ENCODE measurements around the gene POC1A.

Gene POC1A

GRCh38 chr3:52110502-52110901 is 43.7 kb downstream of the POC1A start:
- no peak for DNase-seq (ENCODE audit: extremely low spot score)
- POLR2A ChIA-PET = no interaction called here
- no peak for TF ChIP-seq CTCF (IDR thresholded peaks at IDR 0.05; ENCODE audit: control extremely low read depth, extremely low read depth, low read depth, missing control alignments)
- CTCF ChIA-PET = interaction anchor here (1.0 to 3.2 kb wide), 4 partner anchors 10 to 32 kb away, joined by 3 to 28 read pairs (median 4); no protein-coding TSS in a partner anchor

DNA sequence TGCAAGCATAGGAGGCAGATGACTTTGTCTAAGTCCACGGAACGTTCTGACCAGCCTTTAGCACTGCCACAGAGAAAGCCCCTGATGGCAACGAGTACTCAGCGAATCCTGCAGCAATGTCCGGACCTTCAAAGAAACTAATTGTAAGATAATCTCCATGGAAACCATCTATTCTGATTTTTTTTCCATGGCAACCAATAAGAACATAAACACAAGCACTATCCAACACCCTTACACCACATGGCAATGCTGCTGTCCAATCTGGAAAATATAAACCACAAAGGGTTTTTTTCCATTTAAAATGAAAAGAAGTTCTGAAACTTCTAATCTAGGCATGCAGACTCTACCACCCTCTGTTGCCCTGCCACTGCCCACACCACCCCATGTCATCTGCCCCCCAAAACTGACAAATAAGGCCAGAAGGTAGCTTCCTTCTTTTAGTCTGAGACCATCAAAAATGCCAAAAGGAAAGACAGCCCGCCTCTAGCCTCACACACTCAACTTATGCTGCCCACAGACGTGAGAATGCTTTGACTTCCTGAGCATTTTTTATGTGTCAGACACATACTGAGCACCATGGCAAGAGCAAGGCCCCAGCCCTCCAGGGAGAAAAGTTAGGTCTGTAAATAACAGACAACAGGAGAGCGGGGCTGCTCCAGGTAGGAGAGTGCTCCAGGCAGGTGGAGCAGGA is 44.5 kb downstream of the POC1A start:
- no peak for DNase-seq (ENCODE audit: extremely low spot score)
- TF ChIP-seq CTCF (IDR thresholded peaks at IDR 0.05; ENCODE audit: control extremely low read depth, extremely low read depth, low read depth, missing control alignments) = no peak
- CTCF ChIA-PET = interaction anchor here (1.0 to 3.2 kb wide), 7 partner anchors 11 to 109 kb away, joined by 3 to 28 read pairs (median 3); no protein-coding TSS in a partner anchor
- POLR2A ChIA-PET = no interaction called here

GRCh38 chr3:52108302-52109232 is 45.7 kb downstream of the POC1A start:
- no peak for TF ChIP-seq CTCF (IDR thresholded peaks at IDR 0.05; ENCODE audit: control extremely low read depth, extremely low read depth, low read depth, missing control alignments)
- CTCF ChIA-PET = interaction anchor here (0.8 to 3.2 kb wide), 7 partner anchors 8 to 108 kb away, joined by 3 to 28 read pairs (median 3); no protein-coding TSS in a partner anchor
- no peak for DNase-seq (ENCODE audit: extremely low spot score)
- POLR2A ChIA-PET = no interaction called here

GRCh38 chr3:52106951-52107611 is 47.1 kb downstream of the POC1A start:
- no peak for DNase-seq (ENCODE audit: extremely low spot score)
- CTCF ChIA-PET = interaction anchor here (2.3 to 3.2 kb wide), 2 partner anchors 14 to 16 kb away, joined by 6 to 28 read pairs; no protein-coding TSS in a partner anchor
- TF ChIP-seq CTCF (IDR thresholded peaks at IDR 0.05; ENCODE audit: control extremely low read depth, extremely low read depth, low read depth, missing control alignments) = no peak
- POLR2A ChIA-PET = no interaction called here

- no peak for TF ChIP-seq CTCF (IDR thresholded peaks at IDR 0.05; ENCODE audit: control extremely low read depth, extremely low read depth, low read depth, missing control alignments)
- POLR2A ChIA-PET = no interaction called here
- no peak for DNase-seq (ENCODE audit: extremely low spot score)
- CTCF ChIA-PET = interaction anchor here (0.9 to 2.3 kb wide), 3 partner anchors 18 to 52 kb away, joined by 3 to 6 read pairs (median 3); no protein-coding TSS in a partner anchor
Observed at GRCh38 chr3:52104684-52105640, 49.3 kb downstream of the POC1A start.
